Fibroblast of lung (primary cell): ENCODE results near the gene C1orf122.

Experiments
- CTCF ChIP-seq, 2 donors: IDR thresholded peaks in 1 of 2; conservative IDR thresholded peaks in 1 of 2; 1 replicate in 1 of 2; 2 replicates in 1 of 2; pipeline ENCODE4 v1.5.1; 2011 to 2012; ENCODE audit warnings: low read length in 2 of 2, control low read depth in 1 of 2, inconsistent platforms in 1 of 2, low read depth in 1 of 2, mild to moderate bottlenecking in 1 of 2
- EZH2 ChIP-seq: IDR thresholded peaks from 2 replicates; pipeline ENCODE4 v1.5.1; 2012; ENCODE audit warnings: low read length, control low read depth, mild to moderate bottlenecking; ENCODE audit errors: missing control alignments

- no peak for TF ChIP-seq CTCF (conservative IDR thresholded peaks at IDR 0.05 in 1 of 2, IDR thresholded peaks at IDR 0.05 in 1 of 2; ENCODE audit: low read depth in 1 of 2, low read length in 2 of 2)
- TF ChIP-seq EZH2 = no peak
Measured at GRCh38 chr1:37764888-37765441, 42.6 kb upstream of the C1orf122 start, which contains the start of gene EPHA10.
